SK-N-SH (cell line): Measurements from ENCODE around the gene GOLPH3. TPM values are rescaled to one million over a fixed set of nuclear protein-coding genes. Genes with fewer than 3 reads are reported as not detected.
A peak's percentile ranks its signal among the peaks of the same experiment; 100 is the strongest.

Experiments used
- CTCF ChIA-PET: fragments of 300-600, 350-600 bp; formaldehyde crosslinking; extraction: SDS; loops from one replicate; lab custom pipeline; 2021; lab: Yijun Ruan, JAX
- POLR2A ChIA-PET: fragments of 350-600 bp; sonication (Branson Sonifier 250); formaldehyde crosslinking; extraction: SDS; loops from one replicate; lab custom pipeline; 2020; ENCODE audit warnings: antibody characterized with exemption, inconsistent platforms; lab: Yijun Ruan, JAX
- DNase-seq: peaks from one replicate; pipeline ENCODE4 v3.0.0; 2012
- H2AFZ ChIP-seq: fragments of 200-600 bp; sonication (generic); 2 replicates; pipeline ENCODE4 v1.8.1; 2016; ENCODE audit warnings: antibody characterized with exemption, mild to moderate bottlenecking, low read depth
- H3F3A ChIP-seq: fragments of 200-600 bp; sonication (generic); replicated peaks from 2 replicates; pipeline ENCODE3; 2016; ENCODE audit warnings: antibody characterized with exemption, mild to moderate bottlenecking; ENCODE audit not compliant: insufficient read depth
- H3K27ac ChIP-seq, 2 experiments: fragments of 200-500 bp in 1 of 2; fragments of 200-600 bp in 1 of 2; sonication (Bioruptor generic) in 1 of 2; sonication (generic), shearing (Covaris generic) in 1 of 2; 2 replicates each; pipeline versions ENCODE4 v1.5.1 to v1.6.1; 2014 to 2016; ENCODE audit warnings: low read depth in 2 of 2, inconsistent platforms in 1 of 2, low read length in 1 of 2, mild to moderate bottlenecking in 1 of 2, mixed read lengths in 1 of 2
- H3K27me3 ChIP-seq: fragments of 200-600 bp; sonication (generic), shearing (Covaris generic); 2 replicates; pipeline ENCODE4 v1.6.1; 2016; ENCODE audit warnings: mixed run types; ENCODE audit not compliant: insufficient read depth
- H3K36me3 ChIP-seq, 2 experiments: fragments of 200-500 bp in 1 of 2; fragments of 200-600 bp in 1 of 2; sonication (Bioruptor generic) in 1 of 2; sonication (generic) in 1 of 2; replicated peaks in 1 of 2; 2 replicates each; pipeline versions ENCODE3 to v1.5.1; 2014 to 2016; ENCODE audit warnings: low read length in 1 of 2, mild to moderate bottlenecking in 1 of 2; ENCODE audit not compliant: insufficient read depth in 2 of 2, control insufficient read depth in 1 of 2
- H3K4me1 ChIP-seq, 2 experiments: fragments of 200-500 bp in 1 of 2; fragments of 200-600 bp in 1 of 2; sonication (Bioruptor generic) in 1 of 2; sonication (generic), shearing (Covaris generic) in 1 of 2; 2 replicates each; pipeline versions ENCODE4 v1.5.1 to v1.6.1; 2014 to 2016; ENCODE audit warnings: low read depth in 1 of 2, low read length in 1 of 2, mixed run types in 1 of 2; ENCODE audit not compliant: insufficient read depth in 2 of 2, control insufficient read depth in 1 of 2
- H3K4me2 ChIP-seq: fragments of 200-600 bp; sonication (generic), shearing (Covaris generic); 2 replicates; pipeline ENCODE4 v1.6.1; 2017; ENCODE audit warnings: mixed run types
- H3K4me3 ChIP-seq, 2 experiments: fragments of 200-500 bp in 1 of 2; fragments of 200-600 bp in 1 of 2; sonication (Bioruptor generic) in 1 of 2; sonication (generic), shearing (Covaris generic) in 1 of 2; 2 replicates each; pipeline versions ENCODE4 v1.5.1 to v1.8.1; 2014 to 2016; ENCODE audit warnings: low read depth in 2 of 2, inconsistent platforms in 1 of 2, low read length in 1 of 2, mild to moderate bottlenecking in 1 of 2, mixed read lengths in 1 of 2, moderate library complexity in 1 of 2
- H3K79me2 ChIP-seq: fragments of 200-600 bp; sonication (generic); 2 replicates; pipeline ENCODE4 v1.8.1; 2017; ENCODE audit warnings: mild to moderate bottlenecking; ENCODE audit not compliant: insufficient read depth
- H3K9ac ChIP-seq: fragments of 200-600 bp; sonication (generic); 2 replicates; pipeline ENCODE4 v1.6.1; 2017; ENCODE audit warnings: mixed run types
- H3K9me2 ChIP-seq: fragments of 200-600 bp; sonication (generic); 2 replicates; pipeline ENCODE4 v1.6.1; 2017; ENCODE audit warnings: mixed run types
- H3K9me3 ChIP-seq: fragments of 200-600 bp; sonication (generic); 2 replicates; pipeline ENCODE4 v1.6.1; 2017; ENCODE audit warnings: mixed run types, mild to moderate bottlenecking, moderate library complexity
- H4K20me1 ChIP-seq: fragments of 200-600 bp; sonication (generic); 2 replicates; pipeline ENCODE4 v1.6.1; 2017; ENCODE audit warnings: mild to moderate bottlenecking, mixed run types; ENCODE audit not compliant: insufficient read depth
- CTCF ChIP-seq: fragments of 200-600 bp; sonication (generic); IDR thresholded peaks from 2 replicates; pipeline ENCODE4 v1.6.1; 2017; ENCODE audit warnings: antibody characterized with exemption, mild to moderate bottlenecking, moderate library complexity
- EZH2phosphoT487 ChIP-seq: fragments of 200-600 bp; sonication (generic); IDR thresholded peaks from 2 replicates; pipeline ENCODE4 v1.6.1; 2017; ENCODE audit warnings: low read depth, mixed run types, mild to moderate bottlenecking, antibody characterized with exemption, moderate library complexity, borderline replicate concordance
- FOXJ3 ChIP-seq: sonication (generic); formaldehyde crosslinking; IDR thresholded peaks from 2 replicates; pipeline ENCODE4 v1.5.1; 2020; ENCODE audit warnings: mild to moderate bottlenecking, missing genetic modification reagents
- IRF3 ChIP-seq: fragments of 150-350 bp; IDR thresholded peaks from 2 replicates; pipeline ENCODE4 v1.6.1; 2016; ENCODE audit warnings: mild to moderate bottlenecking, low read depth, low read length
- POLR2AphosphoS5 ChIP-seq: IDR thresholded peaks from 2 replicates; pipeline ENCODE4 v1.6.1; 2012; ENCODE audit warnings: low read depth, low read length
- TAF1 ChIP-seq: IDR thresholded peaks from 2 replicates; pipeline ENCODE4 v1.6.1; 2012; ENCODE audit warnings: low read depth, mild to moderate bottlenecking, low read length, moderate library complexity, borderline replicate concordance
- USF1 ChIP-seq: IDR thresholded peaks from 2 replicates; pipeline ENCODE4 v1.4.0; 2012; ENCODE audit warnings: low read depth, borderline replicate concordance
- YY1 ChIP-seq: IDR thresholded peaks from 2 replicates; pipeline ENCODE4 v1.4.0; 2012; ENCODE audit warnings: low read depth, mild to moderate bottlenecking
- WGBS: methylation state at CpG from one replicate; pipeline ENCODE4 v1.1.6; 2017; ENCODE audit warnings: low lambda C conversion rate; 5-methylcytosine and 5-hydroxymethylcytosine counted together
- polyA plus RNA-seq, 3 experiments: library from polyadenylated mRNA; depleted of rRNA; stranded (reverse); fragments of >200 nt; gene quantifications; 2 replicates each; pipeline ENCODE4 v1.2.3, GENCODE V29; 2012
- TF ChIP-seq, protein P1 (sequence below): IDR thresholded peaks from 2 replicates; pipeline ENCODE4 v1.4.0; 2012; ENCODE audit warnings: low read depth

GOLPH3 gene
- polyA plus RNA-seq, 1 of the 3 experiments (the other 2 are of a cell fraction), result 25.5 TPM

DNA sequence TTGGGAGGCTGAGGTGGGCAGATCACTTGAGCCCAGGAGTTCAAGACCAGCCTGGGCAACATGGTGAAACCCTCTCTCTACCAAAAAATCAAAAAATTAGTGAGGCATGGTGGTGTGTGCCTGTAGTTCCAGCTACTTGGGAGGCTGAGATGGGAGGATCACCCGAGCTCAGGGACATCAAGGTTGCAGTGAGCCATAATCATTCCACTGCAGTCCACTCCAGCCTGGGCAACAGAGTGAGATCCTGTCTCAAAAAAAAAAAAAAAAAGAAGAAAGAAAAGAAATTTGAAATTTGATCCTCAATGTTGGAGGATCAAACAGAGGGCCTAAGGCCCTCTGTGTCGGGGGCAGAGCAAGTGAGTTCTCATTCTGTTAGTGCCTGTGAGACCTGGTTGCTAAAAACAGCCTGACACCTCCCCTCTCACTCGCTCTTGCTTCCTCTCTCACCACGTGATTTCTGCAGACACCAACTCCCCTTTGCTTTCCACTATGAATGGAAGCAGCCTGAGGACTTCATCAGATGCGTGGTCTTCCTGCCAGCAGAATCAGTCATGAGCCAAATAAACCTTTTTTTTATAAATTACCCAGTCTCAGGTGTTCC lies 8.4 kb upstream of the GOLPH3 start:
- CTCF ChIA-PET, result no interaction called here
- Histone ChIP-seq H3F3A (no peaks in the 10 kb centered on the region), H3K4me1 (no peaks in the 10 kb centered on the region), H3K27me3 (no peaks in the 10 kb centered on the region), H2AFZ (no peak overlapping the region), H3K4me3 (no peak overlapping the region), H3K79me2 (no peaks in the 10 kb centered on the region)
- no peak for TF ChIP-seq IRF3
- TF ChIP-seq FOXJ3, result no peak
- TF ChIP-seq USF1, result no peak
- no peak for TF ChIP-seq CTCF
- TF ChIP-seq, all 33 proteins: peak for 0
- WGBS, result 84% methylated on average over 5 of the region's 5 CpGs
- Histone ChIP-seq H3K27ac (no peak overlapping the region), H3K9me3 (peaks cover 3% of the 10 kb centered on the region), H3K4me2 (no peak overlapping the region), H3K9me2 (no peaks in the 10 kb centered on the region), H3K36me3 (no peaks in the 10 kb centered on the region), H3K9ac (no peak overlapping the region), H4K20me1 (no peaks in the 10 kb centered on the region)
- no peak for DNase-seq
- POLR2A ChIA-PET, result no interaction called here

GRCh38 chr5:32173267-32174010 lies 680 bp downstream of the GOLPH3 start:
- POLR2A ChIA-PET, result interaction anchor here (0.6 to 2.0 kb wide), 2 partner anchors 17 to 333 kb away, joined by 3 to 9 read pairs; no protein-coding TSS in a partner anchor
- no peaks in the 10 kb centered on the region for H3K27me3 ChIP-seq
- peaks cover 49% of the 10 kb centered on the region for H4K20me1 ChIP-seq
- peak; percentile 67 for DNase-seq
- peaks cover 26% of the 10 kb centered on the region for H3F3A ChIP-seq
- no peak for TF ChIP-seq EZH2phosphoT487
- TF ChIP-seq, protein P1, sequence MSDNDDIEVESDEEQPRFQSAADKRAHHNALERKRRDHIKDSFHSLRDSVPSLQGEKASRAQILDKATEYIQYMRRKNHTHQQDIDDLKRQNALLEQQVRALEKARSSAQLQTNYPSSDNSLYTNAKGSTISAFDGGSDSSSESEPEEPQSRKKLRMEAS, result 0 out of 2 replicates have a peak, but pooled peaks have one; percentile 1
- TF ChIP-seq POLR2AphosphoS5, result no peak
- TF ChIP-seq YY1, result peak; percentile 48; the same call in 1 of the 2 replicates
- TF ChIP-seq TAF1, result 0 out of 2 replicates have a peak, but pooled peaks have one; percentile 21
- under 1% methylated on average over 19 of the region's 74 CpGs for WGBS
- CTCF ChIA-PET, result interaction anchor here (0.7 to 2.2 kb wide), 3 partner anchors 20 to 141 kb away, joined by 3 to 9 read pairs (median 6); no protein-coding TSS in a partner anchor
- H3K27ac ChIP-seq, result peak overlapping the region; percentile 96 to 98
- H3K4me3 ChIP-seq, result peak overlapping the region; percentile 86 to 96
- peak overlapping the region; percentile 100 for H3K4me2 ChIP-seq
- no peak overlapping the region for H2AFZ ChIP-seq
- no peaks in the 10 kb centered on the region for H3K9me2 ChIP-seq
- peaks cover 24 to 34% of the 10 kb centered on the region in 2 experiments for H3K36me3 ChIP-seq
- H3K79me2 ChIP-seq, result peaks cover 67% of the 10 kb centered on the region
- no peaks in the 10 kb centered on the region for H3K9me3 ChIP-seq
- peaks cover 7 to 20% of the 10 kb centered on the region in 2 experiments; a peak in 3 of 4 replicates for H3K4me1 ChIP-seq
- peak overlapping the region; percentile 100 for H3K9ac ChIP-seq
